GM12872 (cell line): ENCODE data around the gene MACROD2.

Source experiments
- TF ChIP-seq, protein P1 (sequence below): IDR thresholded peaks from 3 replicates; pipeline ENCODE4 v1.5.1; 2011; ENCODE audit warnings: low read depth, mild to moderate bottlenecking, low read length, moderate library complexity; ENCODE audit not compliant: insufficient read depth

The MACROD2 gene

DNA sequence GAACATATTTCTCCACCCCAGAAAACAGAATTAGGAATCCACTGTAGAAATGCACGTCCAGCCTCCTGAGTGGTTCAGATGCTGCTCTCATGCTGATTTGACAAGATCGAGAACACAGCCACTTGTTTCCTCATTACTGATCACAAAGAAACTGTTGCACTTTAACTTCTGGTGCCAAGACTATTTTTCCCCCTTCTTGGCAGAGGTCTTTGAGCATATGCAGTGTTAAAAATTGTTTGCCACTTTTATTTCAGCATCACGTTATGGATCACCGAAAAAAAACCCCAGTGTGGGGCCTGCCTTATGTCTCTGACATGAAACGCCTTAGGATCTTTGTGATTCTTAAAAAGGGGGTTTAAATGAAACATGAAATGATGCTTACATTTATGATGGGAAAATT, 1511.0 kb downstream of the MACROD2 start:
- TF ChIP-seq, protein P1, sequence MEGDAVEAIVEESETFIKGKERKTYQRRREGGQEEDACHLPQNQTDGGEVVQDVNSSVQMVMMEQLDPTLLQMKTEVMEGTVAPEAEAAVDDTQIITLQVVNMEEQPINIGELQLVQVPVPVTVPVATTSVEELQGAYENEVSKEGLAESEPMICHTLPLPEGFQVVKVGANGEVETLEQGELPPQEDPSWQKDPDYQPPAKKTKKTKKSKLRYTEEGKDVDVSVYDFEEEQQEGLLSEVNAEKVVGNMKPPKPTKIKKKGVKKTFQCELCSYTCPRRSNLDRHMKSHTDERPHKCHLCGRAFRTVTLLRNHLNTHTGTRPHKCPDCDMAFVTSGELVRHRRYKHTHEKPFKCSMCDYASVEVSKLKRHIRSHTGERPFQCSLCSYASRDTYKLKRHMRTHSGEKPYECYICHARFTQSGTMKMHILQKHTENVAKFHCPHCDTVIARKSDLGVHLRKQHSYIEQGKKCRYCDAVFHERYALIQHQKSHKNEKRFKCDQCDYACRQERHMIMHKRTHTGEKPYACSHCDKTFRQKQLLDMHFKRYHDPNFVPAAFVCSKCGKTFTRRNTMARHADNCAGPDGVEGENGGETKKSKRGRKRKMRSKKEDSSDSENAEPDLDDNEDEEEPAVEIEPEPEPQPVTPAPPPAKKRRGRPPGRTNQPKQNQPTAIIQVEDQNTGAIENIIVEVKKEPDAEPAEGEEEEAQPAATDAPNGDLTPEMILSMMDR, result no peak

GRCh38 chr20:15507151-15507550, 1511.8 kb downstream of the MACROD2 start:
- TF ChIP-seq, protein P1, result no peak

GRCh38 chr20:15511551-15511950, 1516.2 kb downstream of the MACROD2 start:
- TF ChIP-seq, protein P1, result no peak

DNA sequence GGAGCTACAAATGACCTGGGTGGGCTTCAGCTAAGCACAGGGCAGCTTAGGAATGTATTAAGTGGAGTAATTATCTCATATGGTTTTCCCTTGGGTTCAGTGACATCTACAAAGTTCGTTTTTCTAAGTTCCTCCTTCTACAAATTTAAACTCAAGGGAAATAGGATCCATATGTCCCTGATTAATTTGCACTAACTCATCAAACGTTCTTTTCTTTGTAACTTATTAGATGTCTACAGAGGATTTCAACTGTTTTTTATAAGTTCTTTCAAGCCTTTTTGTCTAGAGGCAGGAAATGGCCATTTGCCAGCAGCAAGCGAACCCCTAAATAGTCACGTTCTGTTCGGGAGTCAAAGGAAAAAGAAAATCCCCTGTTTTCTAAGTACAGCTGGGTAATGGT, 1517.6 kb downstream of the MACROD2 start:
- TF ChIP-seq, protein P1, result no peak

GRCh38 chr20:15515691-15516090, 1520.4 kb downstream of the MACROD2 start:
- TF ChIP-seq, protein P1, result no peak

GRCh38 chr20:15520930-15521524, 1525.7 kb downstream of the MACROD2 start:
- TF ChIP-seq, protein P1, result no peak

- TF ChIP-seq, protein P1, result no peak
These were observed 1528.1 kb downstream of the MACROD2 start for GRCh38 chr20:15523400-15523799.
